SK-N-SH treated with all-trans-retinoic acid at 6 μM for 48 hours (cell line): Measurements from ENCODE around the gene WASF2.

Experiments
- ISL1 ChIP-seq: fragments of 250-450 bp; sonication (Bioruptor Pico); IDR thresholded peaks from 2 replicates; pipeline ENCODE4 v2.1.2; 2022; ENCODE audit warnings: mild to moderate bottlenecking, moderate library complexity
- OSR1 ChIP-seq: fragments of 250-450 bp; sonication (Bioruptor Pico); IDR thresholded peaks from 2 replicates; pipeline ENCODE4 v1.8.0; 2022; ENCODE audit warnings: moderate library complexity, mild to moderate bottlenecking, inconsistent platforms
- PPARA ChIP-seq: fragments of 250-450 bp; sonication (Bioruptor Pico); IDR thresholded peaks from 2 replicates; pipeline ENCODE4 v1.5.0; 2020; ENCODE audit warnings: mild to moderate bottlenecking, borderline replicate concordance
- RARB ChIP-seq: fragments of 250-450 bp; sonication (Bioruptor Pico); IDR thresholded peaks from 2 replicates; pipeline ENCODE4 v1.8.0; 2021; ENCODE audit warnings: mild to moderate bottlenecking, moderate library complexity
- SNAI2 ChIP-seq: fragments of 250-450 bp; sonication (Bioruptor Pico); IDR thresholded peaks from 2 replicates; pipeline ENCODE4 v1.5.0; 2020; ENCODE audit warnings: mild to moderate bottlenecking, moderate library complexity
- ZFP3 ChIP-seq: fragments of 250-450 bp; sonication (Bioruptor Pico); IDR thresholded peaks from 2 replicates; pipeline ENCODE4 v1.5.0; 2020; ENCODE audit warnings: mild to moderate bottlenecking, moderate library complexity

- TF ChIP-seq ISL1 (CRISPR knock-in tag) (no peak), PPARA (no peak), ZFP3 (CRISPR knock-in tag) (no peak), SNAI2 (CRISPR knock-in tag) (no peak), RARB (no peak), OSR1 (no peak)
Measured at GRCh38 chr1:27416387-27417111, 73.4 kb downstream of the WASF2 start.
